ENCODE data around the gene GPS2.

DNA sequence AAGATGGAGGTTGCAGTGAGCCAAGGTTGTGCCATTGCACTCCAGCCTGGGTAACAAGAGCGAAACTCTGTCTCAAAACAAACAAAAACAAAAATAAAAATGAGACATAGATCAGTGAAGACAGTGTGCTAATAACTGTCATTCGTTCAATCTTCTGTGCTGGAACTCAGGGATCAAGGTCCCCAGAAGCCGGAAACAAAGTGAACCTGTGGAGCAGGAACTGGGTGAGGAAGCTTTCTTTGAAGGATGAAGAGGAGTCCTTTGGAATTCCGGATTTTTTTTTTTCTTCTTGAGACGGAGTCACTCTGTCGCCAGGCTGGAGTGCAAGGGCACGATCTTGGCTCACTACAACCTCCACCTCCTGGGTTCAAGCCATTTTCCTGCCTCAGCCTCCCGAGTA, 35.7 kb downstream of the GPS2 start:
- TF ChIP-seq, protein P1, sequence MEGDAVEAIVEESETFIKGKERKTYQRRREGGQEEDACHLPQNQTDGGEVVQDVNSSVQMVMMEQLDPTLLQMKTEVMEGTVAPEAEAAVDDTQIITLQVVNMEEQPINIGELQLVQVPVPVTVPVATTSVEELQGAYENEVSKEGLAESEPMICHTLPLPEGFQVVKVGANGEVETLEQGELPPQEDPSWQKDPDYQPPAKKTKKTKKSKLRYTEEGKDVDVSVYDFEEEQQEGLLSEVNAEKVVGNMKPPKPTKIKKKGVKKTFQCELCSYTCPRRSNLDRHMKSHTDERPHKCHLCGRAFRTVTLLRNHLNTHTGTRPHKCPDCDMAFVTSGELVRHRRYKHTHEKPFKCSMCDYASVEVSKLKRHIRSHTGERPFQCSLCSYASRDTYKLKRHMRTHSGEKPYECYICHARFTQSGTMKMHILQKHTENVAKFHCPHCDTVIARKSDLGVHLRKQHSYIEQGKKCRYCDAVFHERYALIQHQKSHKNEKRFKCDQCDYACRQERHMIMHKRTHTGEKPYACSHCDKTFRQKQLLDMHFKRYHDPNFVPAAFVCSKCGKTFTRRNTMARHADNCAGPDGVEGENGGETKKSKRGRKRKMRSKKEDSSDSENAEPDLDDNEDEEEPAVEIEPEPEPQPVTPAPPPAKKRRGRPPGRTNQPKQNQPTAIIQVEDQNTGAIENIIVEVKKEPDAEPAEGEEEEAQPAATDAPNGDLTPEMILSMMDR (IDR thresholded peaks at IDR 0.05), result no peak
- no peak for TF ChIP-seq POLR2A (IDR thresholded peaks at IDR 0.05)
